ENCODE measurements around the gene WDR64.

Gene WDR64

GRCh38 chr1:241846375-241846774 is 194.3 kb downstream of the WDR64 start:
- DNase-seq: no peak

- no peak for DNase-seq
These were observed 194.9 kb downstream of the WDR64 start for GRCh38 chr1:241846862-241847539.

- no peak for DNase-seq
These were observed 195.4 kb downstream of the WDR64 start for GRCh38 chr1:241847540-241847795.

GRCh38 chr1:241847796-241848685 is 196.0 kb downstream of the WDR64 start, which contains the start of gene EXO1:
EXO1 (plus strand) TSS chr1:241848204; CDS start chr1:241850426, 2,222 bp downstream.
- DNase-seq: peak; percentile 95 to 97

GRCh38 chr1:241848686-241849344 is 196.7 kb downstream of the WDR64 start:
- peak in 1 of 2 experiments; percentile 59 for DNase-seq

- peak in 1 of 2 experiments; percentile 54 for DNase-seq
These were observed 197.2 kb downstream of the WDR64 start for GRCh38 chr1:241849345-241849695.

Measured in NCI-H2081 (cell line).